Lower leg skin (tissue), 3 donors: ENCODE data around the gene NANOS1.

Experiments
- POLR2A ChIP-seq, 2 donors: fragments of 450-650 bp; IDR thresholded peaks; one replicate each; pipeline ENCODE4 v1.6.1; 2016 to 2017; ENCODE audit warnings: antibody characterized with exemption in 2 of 2, mild to moderate bottlenecking in 1 of 2, moderate library complexity in 1 of 2
- TF ChIP-seq, protein P1 (sequence below), 3 donors: fragments of 450-650 bp; IDR thresholded peaks; one replicate each; pipeline ENCODE4 v1.5.1; 2016; ENCODE audit warnings: antibody characterized with exemption in 3 of 3, mild to moderate bottlenecking in 3 of 3, moderate library complexity in 2 of 3

- TF ChIP-seq, protein P1, sequence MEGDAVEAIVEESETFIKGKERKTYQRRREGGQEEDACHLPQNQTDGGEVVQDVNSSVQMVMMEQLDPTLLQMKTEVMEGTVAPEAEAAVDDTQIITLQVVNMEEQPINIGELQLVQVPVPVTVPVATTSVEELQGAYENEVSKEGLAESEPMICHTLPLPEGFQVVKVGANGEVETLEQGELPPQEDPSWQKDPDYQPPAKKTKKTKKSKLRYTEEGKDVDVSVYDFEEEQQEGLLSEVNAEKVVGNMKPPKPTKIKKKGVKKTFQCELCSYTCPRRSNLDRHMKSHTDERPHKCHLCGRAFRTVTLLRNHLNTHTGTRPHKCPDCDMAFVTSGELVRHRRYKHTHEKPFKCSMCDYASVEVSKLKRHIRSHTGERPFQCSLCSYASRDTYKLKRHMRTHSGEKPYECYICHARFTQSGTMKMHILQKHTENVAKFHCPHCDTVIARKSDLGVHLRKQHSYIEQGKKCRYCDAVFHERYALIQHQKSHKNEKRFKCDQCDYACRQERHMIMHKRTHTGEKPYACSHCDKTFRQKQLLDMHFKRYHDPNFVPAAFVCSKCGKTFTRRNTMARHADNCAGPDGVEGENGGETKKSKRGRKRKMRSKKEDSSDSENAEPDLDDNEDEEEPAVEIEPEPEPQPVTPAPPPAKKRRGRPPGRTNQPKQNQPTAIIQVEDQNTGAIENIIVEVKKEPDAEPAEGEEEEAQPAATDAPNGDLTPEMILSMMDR (IDR thresholded peaks at IDR 0.05), result no peak
- TF ChIP-seq POLR2A (IDR thresholded peaks at IDR 0.05), result no peak
Measured at GRCh38 chr10:119059557-119059956, 30.0 kb downstream of the NANOS1 start.
